ENCODE measurements around the gene SF3A1.

Gene SF3A1

DNA sequence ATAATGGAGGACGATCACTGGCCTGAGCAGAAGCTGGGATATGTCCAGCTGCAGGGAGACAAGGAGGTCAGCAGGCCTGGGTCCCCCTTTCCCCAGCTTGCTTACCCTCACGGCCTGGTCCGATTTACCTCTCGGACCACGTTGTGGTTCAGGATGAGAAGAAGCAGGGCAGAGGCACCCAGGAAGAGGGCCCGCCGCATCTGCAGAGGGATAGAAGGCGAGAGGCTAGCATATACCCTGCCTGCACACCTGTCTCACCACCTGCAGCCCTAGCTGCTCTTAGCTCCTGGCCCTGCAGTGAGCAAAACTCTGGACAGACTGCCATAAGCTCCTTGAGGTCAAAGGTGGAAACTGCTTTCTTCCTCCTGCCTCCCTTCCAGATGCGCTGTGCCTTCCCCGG, 29.2 kb upstream of the SF3A1 start:
- DNase-seq (ENCODE audit: low spot score) = no peak

DNA sequence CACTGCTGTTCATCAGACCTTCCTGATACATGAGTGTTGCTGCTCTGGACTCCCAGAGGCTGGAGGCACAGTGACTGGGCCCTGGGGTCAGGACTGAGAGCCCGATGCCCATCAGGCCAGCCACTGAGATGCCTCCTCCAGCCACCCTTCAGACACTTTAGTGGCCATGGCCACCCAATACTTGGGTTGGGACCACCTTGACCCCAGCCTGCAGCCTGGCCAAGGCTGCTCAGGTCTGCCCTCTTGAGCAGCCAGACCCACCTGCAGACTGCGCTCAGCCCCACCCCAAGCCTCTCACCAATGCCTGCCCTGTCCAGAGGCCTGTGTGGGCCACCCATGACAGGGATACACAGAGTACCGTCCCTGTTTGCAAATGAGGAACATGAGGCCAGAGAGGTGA, 26.4 kb upstream of the SF3A1 start:
- DNase-seq (ENCODE audit: low spot score) = no peak

- DNase-seq (ENCODE audit: low spot score) = no peak
Measured at GRCh38 chr22:30382340-30382739, 25.6 kb upstream of the SF3A1 start.

- no peak for DNase-seq (ENCODE audit: low spot score)
Measured at GRCh38 chr22:30381264-30381663, 24.6 kb upstream of the SF3A1 start.

- no peak for DNase-seq (ENCODE audit: low spot score)
Measured at GRCh38 chr22:30380011-30380410, 23.3 kb upstream of the SF3A1 start.

DNA sequence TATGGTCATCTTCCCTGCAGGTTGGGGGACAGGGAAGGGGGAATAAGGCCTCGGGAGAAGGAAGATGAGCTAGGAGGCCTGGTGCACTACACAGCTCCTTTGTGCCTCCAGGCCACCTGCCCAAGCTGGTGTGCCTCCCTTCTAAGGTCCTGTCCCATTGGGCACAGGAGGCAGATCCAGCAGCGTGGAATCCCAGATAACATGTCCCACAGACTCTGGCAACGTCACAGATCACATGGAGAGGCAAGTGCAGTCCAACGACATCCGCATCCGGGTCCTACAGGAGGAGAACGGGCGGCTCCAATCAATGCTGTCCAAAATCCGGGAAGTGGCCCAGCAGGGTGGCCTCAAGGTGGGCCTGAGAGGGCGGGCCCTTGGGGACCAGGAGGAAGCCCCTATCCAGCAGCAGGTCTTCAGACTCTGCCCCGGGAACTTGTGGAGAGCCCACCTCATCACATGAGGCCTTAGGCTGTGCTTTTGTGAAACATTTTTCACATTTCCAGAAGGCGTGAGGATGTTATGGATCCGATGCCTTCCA, 18.7 kb upstream of the SF3A1 start:
- DNase-seq (ENCODE audit: low spot score) = no peak

DNA sequence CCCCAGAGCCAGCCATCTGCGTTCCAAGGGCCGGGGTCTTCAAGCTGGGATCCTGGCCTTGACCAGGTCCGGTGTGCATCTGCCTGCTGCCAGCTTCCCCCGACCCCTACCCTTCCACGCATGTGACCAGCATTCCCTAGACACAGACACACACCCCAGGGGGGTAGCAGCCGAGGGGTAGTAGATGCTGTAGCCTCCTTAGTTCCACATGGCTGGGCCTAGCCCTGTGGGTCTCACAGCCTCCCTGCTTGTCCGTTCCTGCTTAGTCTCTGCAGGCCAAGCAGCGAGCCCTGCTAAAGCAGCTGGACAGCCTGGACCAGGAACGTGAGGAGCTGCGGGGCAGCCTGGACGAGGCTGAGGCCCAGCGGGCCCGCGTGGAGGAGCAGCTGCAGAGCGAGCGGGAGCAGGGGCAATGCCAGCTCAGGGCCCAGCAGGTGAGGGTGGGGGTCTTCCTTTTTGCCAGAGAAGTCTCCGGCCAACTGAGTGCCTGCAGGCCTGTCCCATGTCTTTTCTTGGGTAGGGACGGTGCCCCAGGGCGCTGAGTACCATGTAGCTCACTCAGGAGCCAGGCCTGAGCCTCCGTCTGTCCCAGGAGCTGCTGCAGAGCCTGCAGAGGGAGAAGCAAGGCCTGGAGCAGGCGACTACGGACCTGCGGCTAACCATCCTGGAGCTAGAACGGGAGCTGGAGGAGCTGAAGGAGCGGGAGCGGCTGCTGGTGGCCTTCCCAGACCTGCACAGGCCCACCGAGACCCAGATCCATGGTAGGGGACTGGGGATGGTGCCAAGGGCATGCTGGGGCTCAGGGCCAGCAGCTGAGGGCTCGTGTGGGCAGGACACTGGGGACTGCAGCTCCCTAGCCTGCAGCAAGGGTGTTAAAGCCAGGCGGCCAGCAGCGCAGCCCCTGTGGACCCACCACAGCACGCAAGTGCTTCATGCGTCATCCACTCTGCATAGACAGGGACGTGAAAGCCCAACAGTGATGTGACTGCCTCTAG, 16.9 kb upstream of the SF3A1 start:
- no peak for DNase-seq (ENCODE audit: low spot score)

DNA sequence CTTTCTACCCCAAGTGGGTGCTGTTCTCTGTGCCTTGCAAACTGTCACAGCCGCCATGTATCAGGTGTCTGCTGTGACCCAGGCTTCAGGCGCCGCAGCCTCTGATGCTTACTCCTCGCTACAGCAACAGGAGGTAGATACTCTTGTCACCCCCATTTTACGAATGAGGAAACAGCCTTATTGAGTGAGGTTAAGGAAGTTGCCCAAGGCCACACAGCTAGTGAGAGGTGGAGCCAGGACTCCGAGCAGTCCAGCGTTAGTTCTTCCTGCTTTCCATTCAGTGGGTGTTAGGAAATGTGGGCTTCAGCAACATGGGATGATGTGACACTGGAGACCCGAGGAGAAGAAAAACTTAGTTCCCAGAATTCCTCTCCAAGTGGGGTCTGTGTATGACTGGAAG, 16.2 kb upstream of the SF3A1 start:
- DNase-seq (ENCODE audit: low spot score) = no peak

- no peak for DNase-seq (ENCODE audit: low spot score)
Measured at GRCh38 chr22:30371981-30372380, 15.3 kb upstream of the SF3A1 start.

DNA sequence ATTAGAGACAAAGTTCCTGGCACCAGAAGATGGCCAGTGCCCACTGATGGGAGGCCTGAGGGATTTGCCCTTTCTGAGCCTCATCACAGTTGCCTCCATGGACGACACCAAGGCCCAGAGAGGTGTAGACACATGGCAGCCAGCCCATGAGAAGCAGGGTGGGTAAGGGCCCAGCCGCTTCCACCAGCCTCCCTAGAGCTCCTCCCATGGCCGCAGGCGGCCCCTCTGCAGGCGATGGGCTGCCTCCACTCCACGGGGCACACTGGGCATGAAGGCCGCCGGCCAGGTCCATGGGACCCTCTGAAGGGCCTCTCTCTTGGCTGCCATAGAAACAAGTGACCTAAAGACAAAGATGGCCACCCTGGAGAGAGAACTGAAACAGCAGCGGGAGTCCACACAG, 14.6 kb upstream of the SF3A1 start:
- DNase-seq (ENCODE audit: low spot score) = no peak

GRCh38 chr22:30370641-30371230, 14.0 kb upstream of the SF3A1 start:
- DNase-seq (ENCODE audit: low spot score) = no peak

GRCh38 chr22:30368420-30368819, 11.7 kb upstream of the SF3A1 start:
- DNase-seq (ENCODE audit: low spot score) = no peak

DNA sequence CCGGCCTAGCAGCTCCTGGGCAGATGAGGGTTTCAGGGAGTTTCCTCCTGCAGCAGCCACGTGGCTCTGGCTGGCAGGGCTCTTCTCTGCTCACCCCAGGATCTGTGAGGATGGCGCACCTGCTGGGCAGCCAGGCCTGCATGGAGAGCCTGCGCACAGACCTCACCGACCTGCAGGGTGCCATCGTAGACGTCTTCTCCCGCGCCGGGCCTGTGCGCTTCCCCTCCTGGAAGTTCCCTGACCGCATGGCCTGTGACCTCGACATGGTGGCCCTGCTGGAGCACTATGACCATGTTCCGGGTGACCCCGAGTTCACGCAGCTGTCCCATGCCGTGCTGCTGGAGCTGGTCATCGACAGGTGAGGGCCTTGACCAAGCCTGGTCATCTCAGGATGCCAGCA, 9.2 kb upstream of the SF3A1 start:
- no peak for DNase-seq (ENCODE audit: low spot score)

DNA sequence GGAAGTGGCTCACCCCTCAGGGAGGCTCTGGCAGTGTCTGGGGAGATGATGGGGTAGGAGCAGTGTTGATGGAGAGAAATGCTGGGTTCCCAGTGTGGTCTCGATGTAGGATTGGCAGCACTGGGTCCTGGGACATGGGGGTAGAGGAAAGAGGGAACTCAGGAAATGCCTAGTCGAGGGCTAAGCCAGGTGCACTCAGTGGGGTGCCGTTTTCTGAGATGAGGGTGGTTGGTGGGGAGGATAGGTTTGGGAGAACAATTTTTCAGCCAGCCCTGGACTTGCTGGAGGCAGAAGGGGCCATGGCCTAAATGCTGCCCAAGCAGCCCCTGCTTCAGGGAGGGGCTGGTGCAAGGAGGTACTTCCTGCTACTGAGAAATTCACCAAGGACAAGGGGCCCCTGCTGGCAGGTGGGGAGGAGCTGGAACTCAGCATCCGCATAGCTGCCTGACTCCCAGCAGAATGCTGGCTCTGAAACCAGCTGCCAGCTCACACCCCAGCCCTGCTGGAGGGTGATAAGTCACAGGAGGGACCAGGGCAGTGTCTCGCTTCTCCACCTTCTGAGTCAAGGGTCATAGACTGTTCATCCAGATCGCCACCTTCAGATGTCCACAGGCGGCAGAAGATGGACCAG, 6.1 kb upstream of the SF3A1 start:
- no peak for DNase-seq (ENCODE audit: low spot score)

- no peak for DNase-seq (ENCODE audit: low spot score)
Measured at GRCh38 chr22:30361916-30362650, 5.4 kb upstream of the SF3A1 start.

DNA sequence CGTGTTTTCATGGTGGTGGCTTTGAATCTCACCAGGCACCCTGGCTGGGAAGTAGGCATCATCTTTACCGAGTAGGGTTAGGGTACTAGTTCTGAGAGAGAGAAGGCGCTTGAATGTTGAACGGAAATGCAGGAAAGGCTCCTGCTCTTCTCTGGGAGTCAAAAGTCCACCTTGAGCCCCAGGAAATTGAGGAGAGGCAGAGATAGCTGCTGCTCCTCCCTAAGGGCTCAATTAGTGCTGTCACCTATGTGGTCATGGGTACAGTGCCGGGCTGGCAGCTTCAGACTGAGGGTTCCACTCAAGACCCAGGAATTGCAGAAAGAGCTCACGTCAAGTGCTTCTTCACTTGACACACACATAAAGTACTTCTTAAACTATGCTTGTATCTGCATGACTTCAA, 1.8 kb upstream of the SF3A1 start:
- DNase-seq (ENCODE audit: low spot score) = no peak

DNA sequence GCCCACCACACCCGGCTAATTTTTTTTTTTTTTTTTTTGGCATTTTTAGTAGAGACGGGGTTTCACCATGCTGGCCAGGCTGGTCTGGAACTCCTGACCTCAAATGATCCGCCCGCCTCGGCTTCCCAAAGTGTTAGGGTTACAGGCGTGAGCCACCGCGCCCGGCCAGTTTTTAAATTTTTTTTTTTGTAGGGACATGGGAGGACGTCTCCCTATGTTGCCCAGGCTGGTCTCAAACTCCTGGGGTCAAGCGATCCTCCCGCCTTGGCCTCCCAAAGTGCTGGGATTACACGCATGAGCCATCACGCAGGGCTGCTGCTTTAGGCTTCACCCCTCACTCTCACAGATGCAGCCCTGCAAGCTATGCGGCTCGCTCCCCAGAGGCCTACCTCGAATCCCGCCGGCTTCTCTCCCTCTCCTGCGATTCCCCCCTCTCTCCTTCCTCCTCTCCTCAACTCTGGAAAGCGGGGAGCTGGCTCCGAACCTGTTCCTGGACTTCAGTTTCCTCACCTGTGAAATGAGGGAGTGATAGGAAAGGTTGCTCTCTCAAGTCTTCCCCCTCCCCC, 1.0 kb upstream of the SF3A1 start:
- no peak for DNase-seq (ENCODE audit: low spot score)

DNA sequence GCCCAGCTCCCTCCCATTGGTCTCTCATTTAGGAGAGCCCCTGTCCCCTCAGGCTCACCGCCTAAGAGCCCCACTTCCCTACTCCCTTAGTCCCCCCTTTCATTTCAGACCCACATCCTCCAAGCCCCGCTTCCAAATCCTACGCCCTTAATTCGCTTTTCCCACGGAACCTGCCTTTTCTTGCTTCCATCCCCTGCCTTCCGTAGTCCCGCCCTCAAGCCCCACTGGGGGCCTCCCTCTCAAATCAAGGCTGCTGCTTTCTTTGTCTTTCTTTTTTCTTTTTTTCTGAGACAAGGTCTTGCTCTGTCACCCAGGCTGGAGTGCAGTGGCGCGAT, 509 bp upstream of the SF3A1 start:
- DNase-seq (ENCODE audit: low spot score) = no peak

GRCh38 chr22:30354644-30355043, 2.0 kb downstream of the SF3A1 start:
- DNase-seq (ENCODE audit: low spot score) = no peak

GRCh38 chr22:30351226-30351625, 5.5 kb downstream of the SF3A1 start:
- no peak for DNase-seq (ENCODE audit: low spot score)

GRCh38 chr22:30348809-30349208, 7.9 kb downstream of the SF3A1 start:
- DNase-seq (ENCODE audit: low spot score) = peak; percentile 47

DNA sequence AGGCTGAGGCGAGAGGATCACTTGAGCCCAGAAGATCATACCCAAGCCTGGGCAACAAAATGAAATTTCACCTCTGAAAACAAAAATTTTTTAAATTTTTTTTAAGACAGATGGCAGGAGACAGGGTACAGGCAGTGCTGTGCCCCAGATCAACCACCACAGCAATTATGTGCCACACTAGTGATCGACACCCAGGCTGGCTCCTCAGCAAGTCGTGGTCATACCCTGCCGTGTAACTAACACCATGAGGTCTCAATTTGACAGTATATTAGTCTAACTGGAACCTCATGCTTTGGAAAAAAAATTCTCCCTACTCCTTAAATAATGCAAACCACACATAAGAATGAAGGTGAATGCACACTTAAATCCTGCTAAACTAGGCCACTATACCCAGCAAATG, 8.3 kb downstream of the SF3A1 start:
- DNase-seq (ENCODE audit: low spot score) = no peak
